IPS-18c (cell line): Measurements from ENCODE around the gene ZFPM1.
"Not testable (repeated sequence)": the region's sequence is repeated elsewhere in the genome, so short reads cannot be mapped to it uniquely, and the experiment has no call there.

Experiments
- H3K4me3 ChIP-seq: 2 replicates; pipeline ENCODE4 v1.7.0; 2013; ENCODE audit warnings: low read depth, mild to moderate bottlenecking, low read length, moderate library complexity; ENCODE audit not compliant: insufficient read depth
- H3K9me3 ChIP-seq: one replicate; pipeline ENCODE4 v1.6.1; 2013; ENCODE audit warnings: mild to moderate bottlenecking, low read length, moderate library complexity; ENCODE audit not compliant: control insufficient read depth, insufficient read depth

ZFPM1 gene

GRCh38 chr16:88453217-88453531 lies at the start of gene ZFPM1:
ZFPM1 (plus strand) TSS chr16:88453280; CDS start chr16:88453639, 359 bp downstream.
- Histone ChIP-seq H3K9me3 (no peaks in the 10 kb centered on the region), H3K4me3 (peak within 1 kb of the TSS; percentile 66)

- H3K9me3 ChIP-seq, result no peaks in the 10 kb centered on the region
- no peak overlapping the region for H3K4me3 ChIP-seq
Observed at GRCh38 chr16:88403794-88404581, 49.1 kb upstream of the ZFPM1 start.

- H3K4me3 ChIP-seq, result no peak overlapping the region
- H3K9me3 ChIP-seq, result no peaks in the 10 kb centered on the region
Observed at GRCh38 chr16:88404769-88405168, 48.3 kb upstream of the ZFPM1 start.

GRCh38 chr16:88405216-88406060 lies 47.6 kb upstream of the ZFPM1 start:
- Histone ChIP-seq H3K4me3 (no peak overlapping the region), H3K9me3 (no peaks in the 10 kb centered on the region)

GRCh38 chr16:88406096-88407041 lies 46.7 kb upstream of the ZFPM1 start:
- Histone ChIP-seq H3K9me3 (no peaks in the 10 kb centered on the region), H3K4me3 (no peak overlapping the region)

GRCh38 chr16:88407042-88407420 lies 46.0 kb upstream of the ZFPM1 start:
- Histone ChIP-seq H3K9me3 (no peaks in the 10 kb centered on the region), H3K4me3 (no peak overlapping the region)

GRCh38 chr16:88407807-88408206 lies 45.3 kb upstream of the ZFPM1 start:
- Histone ChIP-seq H3K4me3 (no peak overlapping the region), H3K9me3 (no peaks in the 10 kb centered on the region)

GRCh38 chr16:88408561-88409142 lies 44.4 kb upstream of the ZFPM1 start:
- Histone ChIP-seq H3K9me3 (no peaks in the 10 kb centered on the region), H3K4me3 (no peak overlapping the region)

GRCh38 chr16:88409296-88410065 lies 43.6 kb upstream of the ZFPM1 start:
- H3K4me3 ChIP-seq, result no peak overlapping the region
- H3K9me3 ChIP-seq, result no peaks in the 10 kb centered on the region

GRCh38 chr16:88410297-88410968 lies 42.6 kb upstream of the ZFPM1 start:
- not testable (repeated sequence) for H3K9me3 ChIP-seq, H3K4me3 ChIP-seq

- Histone ChIP-seq H3K9me3 (no peaks in the 10 kb centered on the region), H3K4me3 (no peak overlapping the region)
Observed at GRCh38 chr16:88411951-88412576, 41.0 kb upstream of the ZFPM1 start.

GRCh38 chr16:88412766-88413165 lies 40.3 kb upstream of the ZFPM1 start:
- no peak overlapping the region for H3K4me3 ChIP-seq
- no peaks in the 10 kb centered on the region for H3K9me3 ChIP-seq

GRCh38 chr16:88413231-88413630 lies 39.8 kb upstream of the ZFPM1 start:
- no peaks in the 10 kb centered on the region for H3K9me3 ChIP-seq
- H3K4me3 ChIP-seq, result no peak overlapping the region

GRCh38 chr16:88413631-88414030 lies 39.4 kb upstream of the ZFPM1 start:
- Histone ChIP-seq H3K4me3 (no peak overlapping the region), H3K9me3 (no peaks in the 10 kb centered on the region)

- Histone ChIP-seq H3K4me3 (no peak overlapping the region), H3K9me3 (no peaks in the 10 kb centered on the region)
Observed at GRCh38 chr16:88414521-88415380, 38.3 kb upstream of the ZFPM1 start.
